ENCODE measurements around the gene RASA3. TPM values are rescaled to one million over a fixed set of nuclear protein-coding genes. Genes with fewer than 3 reads are reported as not detected.
A peak's percentile ranks its signal among the peaks of the same experiment; 100 is the strongest.

The RASA3 gene
- total RNA-seq, 1 experiment from 2014 or later, result 22.3 TPM

DNA sequence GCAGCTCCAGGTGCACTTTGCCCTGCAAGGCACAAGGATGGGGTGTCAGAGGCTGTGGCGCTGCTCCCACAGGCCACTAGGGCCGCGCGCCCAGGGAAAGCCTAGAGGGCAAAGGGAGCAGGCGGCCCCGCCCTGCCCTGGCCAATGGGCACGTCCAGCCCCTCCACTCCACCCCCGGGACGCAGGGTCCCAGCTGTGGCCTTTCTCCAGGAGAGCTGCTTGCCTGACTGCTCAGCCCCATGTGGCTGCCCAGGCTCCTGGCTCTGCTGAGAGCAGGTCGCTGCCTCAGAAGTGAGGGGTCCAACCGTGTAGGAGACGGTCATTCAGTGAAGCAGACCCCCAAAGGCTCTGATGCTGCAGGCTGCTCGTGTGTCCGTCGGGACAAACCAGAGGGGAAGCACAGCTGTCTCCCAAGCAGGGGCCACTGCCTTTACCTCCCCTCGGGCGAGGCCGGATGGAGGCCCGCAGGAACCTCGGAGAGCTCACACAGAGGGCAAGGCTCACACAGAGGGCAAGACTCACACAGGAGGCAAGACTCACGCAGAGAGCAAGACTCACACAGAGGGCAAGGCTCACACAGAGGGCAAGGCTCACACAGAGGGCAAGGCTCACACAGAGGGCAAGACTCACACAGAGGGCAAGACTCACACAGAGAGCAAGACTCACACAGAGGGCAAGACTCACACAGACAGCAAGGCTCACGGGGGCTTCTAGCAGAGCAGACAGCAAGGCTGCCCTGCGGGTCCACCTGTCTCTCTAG is 102.4 kb downstream of the RASA3 start:
- Mint-ChIP-seq H3K4me1 (peaks cover 4% of the 10 kb centered on the region; the same call in 1 of the 2 replicates), H3K9me3 (peaks cover 11% of the 10 kb centered on the region), H3K4me3 (no peak overlapping the region), H3K36me3 (peaks cover 12% of the 10 kb centered on the region), H3K27ac (no peak overlapping the region), H3K27me3 (ENCODE audit: low read depth) (no peaks in the 10 kb centered on the region)
- ChIA-PET POLR2A (no interaction called here), CTCF (interaction anchor here (0.8 kb wide), 1 partner anchor 13 kb away, joined by 4 read pairs; no protein-coding TSS in a partner anchor)
- peak; percentile 62 for ATAC-seq
- DNase-seq (ENCODE audit: low spot score), result no peak
- TF ChIP-seq NR1H2 (CRISPR knock-in tag; IDR thresholded peaks at IDR 0.05) (no peak), ESRRA (CRISPR knock-in tag; IDR thresholded peaks at IDR 0.05; ENCODE audit: borderline replicate concordance) (no peak), ZNF671 (CRISPR knock-in tag; IDR thresholded peaks at IDR 0.05) (no peak), ZBTB21 (CRISPR knock-in tag; IDR thresholded peaks at IDR 0.05; ENCODE audit: borderline replicate concordance) (no peak), MXD4 (CRISPR knock-in tag; IDR thresholded peaks at IDR 0.05; ENCODE audit: borderline replicate concordance) (no peak), SP1 (CRISPR knock-in tag; conservative IDR thresholded peaks at IDR 0.05) (no peak), ZNF138 (CRISPR knock-in tag; conservative IDR thresholded peaks at IDR 0.05) (no peak), ZNF317 (CRISPR knock-in tag; IDR thresholded peaks at IDR 0.05; ENCODE audit: borderline replicate concordance, low read depth) (no peak), ZNF232 (CRISPR knock-in tag; IDR thresholded peaks at IDR 0.05) (no peak)
- TF ChIP-seq, protein P1, sequence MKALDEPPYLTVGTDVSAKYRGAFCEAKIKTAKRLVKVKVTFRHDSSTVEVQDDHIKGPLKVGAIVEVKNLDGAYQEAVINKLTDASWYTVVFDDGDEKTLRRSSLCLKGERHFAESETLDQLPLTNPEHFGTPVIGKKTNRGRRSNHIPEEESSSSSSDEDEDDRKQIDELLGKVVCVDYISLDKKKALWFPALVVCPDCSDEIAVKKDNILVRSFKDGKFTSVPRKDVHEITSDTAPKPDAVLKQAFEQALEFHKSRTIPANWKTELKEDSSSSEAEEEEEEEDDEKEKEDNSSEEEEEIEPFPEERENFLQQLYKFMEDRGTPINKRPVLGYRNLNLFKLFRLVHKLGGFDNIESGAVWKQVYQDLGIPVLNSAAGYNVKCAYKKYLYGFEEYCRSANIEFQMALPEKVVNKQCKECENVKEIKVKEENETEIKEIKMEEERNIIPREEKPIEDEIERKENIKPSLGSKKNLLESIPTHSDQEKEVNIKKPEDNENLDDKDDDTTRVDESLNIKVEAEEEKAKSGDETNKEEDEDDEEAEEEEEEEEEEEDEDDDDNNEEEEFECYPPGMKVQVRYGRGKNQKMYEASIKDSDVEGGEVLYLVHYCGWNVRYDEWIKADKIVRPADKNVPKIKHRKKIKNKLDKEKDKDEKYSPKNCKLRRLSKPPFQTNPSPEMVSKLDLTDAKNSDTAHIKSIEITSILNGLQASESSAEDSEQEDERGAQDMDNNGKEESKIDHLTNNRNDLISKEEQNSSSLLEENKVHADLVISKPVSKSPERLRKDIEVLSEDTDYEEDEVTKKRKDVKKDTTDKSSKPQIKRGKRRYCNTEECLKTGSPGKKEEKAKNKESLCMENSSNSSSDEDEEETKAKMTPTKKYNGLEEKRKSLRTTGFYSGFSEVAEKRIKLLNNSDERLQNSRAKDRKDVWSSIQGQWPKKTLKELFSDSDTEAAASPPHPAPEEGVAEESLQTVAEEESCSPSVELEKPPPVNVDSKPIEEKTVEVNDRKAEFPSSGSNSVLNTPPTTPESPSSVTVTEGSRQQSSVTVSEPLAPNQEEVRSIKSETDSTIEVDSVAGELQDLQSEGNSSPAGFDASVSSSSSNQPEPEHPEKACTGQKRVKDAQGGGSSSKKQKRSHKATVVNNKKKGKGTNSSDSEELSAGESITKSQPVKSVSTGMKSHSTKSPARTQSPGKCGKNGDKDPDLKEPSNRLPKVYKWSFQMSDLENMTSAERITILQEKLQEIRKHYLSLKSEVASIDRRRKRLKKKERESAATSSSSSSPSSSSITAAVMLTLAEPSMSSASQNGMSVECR (CRISPR knock-in tag; IDR thresholded peaks at IDR 0.05; ENCODE audit: borderline replicate concordance), result no peak
- TF ChIP-seq, protein P2, sequence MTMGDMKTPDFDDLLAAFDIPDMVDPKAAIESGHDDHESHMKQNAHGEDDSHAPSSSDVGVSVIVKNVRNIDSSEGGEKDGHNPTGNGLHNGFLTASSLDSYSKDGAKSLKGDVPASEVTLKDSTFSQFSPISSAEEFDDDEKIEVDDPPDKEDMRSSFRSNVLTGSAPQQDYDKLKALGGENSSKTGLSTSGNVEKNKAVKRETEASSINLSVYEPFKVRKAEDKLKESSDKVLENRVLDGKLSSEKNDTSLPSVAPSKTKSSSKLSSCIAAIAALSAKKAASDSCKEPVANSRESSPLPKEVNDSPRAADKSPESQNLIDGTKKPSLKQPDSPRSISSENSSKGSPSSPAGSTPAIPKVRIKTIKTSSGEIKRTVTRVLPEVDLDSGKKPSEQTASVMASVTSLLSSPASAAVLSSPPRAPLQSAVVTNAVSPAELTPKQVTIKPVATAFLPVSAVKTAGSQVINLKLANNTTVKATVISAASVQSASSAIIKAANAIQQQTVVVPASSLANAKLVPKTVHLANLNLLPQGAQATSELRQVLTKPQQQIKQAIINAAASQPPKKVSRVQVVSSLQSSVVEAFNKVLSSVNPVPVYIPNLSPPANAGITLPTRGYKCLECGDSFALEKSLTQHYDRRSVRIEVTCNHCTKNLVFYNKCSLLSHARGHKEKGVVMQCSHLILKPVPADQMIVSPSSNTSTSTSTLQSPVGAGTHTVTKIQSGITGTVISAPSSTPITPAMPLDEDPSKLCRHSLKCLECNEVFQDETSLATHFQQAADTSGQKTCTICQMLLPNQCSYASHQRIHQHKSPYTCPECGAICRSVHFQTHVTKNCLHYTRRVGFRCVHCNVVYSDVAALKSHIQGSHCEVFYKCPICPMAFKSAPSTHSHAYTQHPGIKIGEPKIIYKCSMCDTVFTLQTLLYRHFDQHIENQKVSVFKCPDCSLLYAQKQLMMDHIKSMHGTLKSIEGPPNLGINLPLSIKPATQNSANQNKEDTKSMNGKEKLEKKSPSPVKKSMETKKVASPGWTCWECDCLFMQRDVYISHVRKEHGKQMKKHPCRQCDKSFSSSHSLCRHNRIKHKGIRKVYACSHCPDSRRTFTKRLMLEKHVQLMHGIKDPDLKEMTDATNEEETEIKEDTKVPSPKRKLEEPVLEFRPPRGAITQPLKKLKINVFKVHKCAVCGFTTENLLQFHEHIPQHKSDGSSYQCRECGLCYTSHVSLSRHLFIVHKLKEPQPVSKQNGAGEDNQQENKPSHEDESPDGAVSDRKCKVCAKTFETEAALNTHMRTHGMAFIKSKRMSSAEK (CRISPR knock-in tag; IDR thresholded peaks at IDR 0.05; ENCODE audit: borderline replicate concordance), result no peak
- TF ChIP-seq, protein P3, sequence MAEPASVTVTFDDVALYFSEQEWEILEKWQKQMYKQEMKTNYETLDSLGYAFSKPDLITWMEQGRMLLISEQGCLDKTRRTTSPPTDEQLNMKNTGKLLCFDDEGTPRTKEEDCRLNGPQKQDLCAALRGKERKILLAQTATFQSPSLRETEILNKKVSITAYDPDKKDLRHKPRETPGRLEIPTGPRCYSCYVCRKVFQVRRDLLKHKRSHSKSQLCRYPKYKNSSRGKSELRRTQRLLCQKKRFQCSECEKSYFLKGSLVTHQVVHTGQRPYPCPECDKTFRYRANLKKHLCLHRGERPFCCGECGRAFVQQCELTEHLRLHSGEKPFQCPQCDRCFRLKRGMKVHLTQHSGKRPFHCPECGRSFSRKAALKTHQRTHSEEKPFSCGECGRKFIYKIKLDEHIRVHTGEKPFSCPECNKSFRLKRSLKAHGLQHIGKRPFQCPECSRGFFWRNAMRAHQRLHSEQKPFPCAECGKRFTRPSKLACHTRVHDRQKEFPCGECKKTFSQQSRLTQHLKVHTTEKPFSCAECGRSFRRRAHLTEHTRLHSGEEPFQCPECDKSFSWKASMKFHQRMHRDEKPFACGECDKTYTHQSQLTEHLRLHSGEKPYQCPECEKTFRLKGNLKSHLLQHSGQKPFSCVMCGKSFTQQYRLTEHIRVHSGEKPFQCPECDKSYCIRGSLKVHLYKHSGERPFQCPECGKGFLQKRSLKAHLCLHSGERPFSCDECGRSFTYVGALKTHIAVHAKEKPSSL (CRISPR knock-in tag; conservative IDR thresholded peaks at IDR 0.05), result no peak
- TF ChIP-seq, protein P4, sequence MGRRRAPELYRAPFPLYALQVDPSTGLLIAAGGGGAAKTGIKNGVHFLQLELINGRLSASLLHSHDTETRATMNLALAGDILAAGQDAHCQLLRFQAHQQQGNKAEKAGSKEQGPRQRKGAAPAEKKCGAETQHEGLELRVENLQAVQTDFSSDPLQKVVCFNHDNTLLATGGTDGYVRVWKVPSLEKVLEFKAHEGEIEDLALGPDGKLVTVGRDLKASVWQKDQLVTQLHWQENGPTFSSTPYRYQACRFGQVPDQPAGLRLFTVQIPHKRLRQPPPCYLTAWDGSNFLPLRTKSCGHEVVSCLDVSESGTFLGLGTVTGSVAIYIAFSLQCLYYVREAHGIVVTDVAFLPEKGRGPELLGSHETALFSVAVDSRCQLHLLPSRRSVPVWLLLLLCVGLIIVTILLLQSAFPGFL (CRISPR knock-in tag; IDR thresholded peaks at IDR 0.05; ENCODE audit: borderline replicate concordance), result no peak
- TF ChIP-seq, protein P5, sequence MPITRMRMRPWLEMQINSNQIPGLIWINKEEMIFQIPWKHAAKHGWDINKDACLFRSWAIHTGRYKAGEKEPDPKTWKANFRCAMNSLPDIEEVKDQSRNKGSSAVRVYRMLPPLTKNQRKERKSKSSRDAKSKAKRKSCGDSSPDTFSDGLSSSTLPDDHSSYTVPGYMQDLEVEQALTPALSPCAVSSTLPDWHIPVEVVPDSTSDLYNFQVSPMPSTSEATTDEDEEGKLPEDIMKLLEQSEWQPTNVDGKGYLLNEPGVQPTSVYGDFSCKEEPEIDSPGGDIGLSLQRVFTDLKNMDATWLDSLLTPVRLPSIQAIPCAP (CRISPR knock-in tag; IDR thresholded peaks at IDR 0.05), result no peak
- TF ChIP-seq, protein P6, sequence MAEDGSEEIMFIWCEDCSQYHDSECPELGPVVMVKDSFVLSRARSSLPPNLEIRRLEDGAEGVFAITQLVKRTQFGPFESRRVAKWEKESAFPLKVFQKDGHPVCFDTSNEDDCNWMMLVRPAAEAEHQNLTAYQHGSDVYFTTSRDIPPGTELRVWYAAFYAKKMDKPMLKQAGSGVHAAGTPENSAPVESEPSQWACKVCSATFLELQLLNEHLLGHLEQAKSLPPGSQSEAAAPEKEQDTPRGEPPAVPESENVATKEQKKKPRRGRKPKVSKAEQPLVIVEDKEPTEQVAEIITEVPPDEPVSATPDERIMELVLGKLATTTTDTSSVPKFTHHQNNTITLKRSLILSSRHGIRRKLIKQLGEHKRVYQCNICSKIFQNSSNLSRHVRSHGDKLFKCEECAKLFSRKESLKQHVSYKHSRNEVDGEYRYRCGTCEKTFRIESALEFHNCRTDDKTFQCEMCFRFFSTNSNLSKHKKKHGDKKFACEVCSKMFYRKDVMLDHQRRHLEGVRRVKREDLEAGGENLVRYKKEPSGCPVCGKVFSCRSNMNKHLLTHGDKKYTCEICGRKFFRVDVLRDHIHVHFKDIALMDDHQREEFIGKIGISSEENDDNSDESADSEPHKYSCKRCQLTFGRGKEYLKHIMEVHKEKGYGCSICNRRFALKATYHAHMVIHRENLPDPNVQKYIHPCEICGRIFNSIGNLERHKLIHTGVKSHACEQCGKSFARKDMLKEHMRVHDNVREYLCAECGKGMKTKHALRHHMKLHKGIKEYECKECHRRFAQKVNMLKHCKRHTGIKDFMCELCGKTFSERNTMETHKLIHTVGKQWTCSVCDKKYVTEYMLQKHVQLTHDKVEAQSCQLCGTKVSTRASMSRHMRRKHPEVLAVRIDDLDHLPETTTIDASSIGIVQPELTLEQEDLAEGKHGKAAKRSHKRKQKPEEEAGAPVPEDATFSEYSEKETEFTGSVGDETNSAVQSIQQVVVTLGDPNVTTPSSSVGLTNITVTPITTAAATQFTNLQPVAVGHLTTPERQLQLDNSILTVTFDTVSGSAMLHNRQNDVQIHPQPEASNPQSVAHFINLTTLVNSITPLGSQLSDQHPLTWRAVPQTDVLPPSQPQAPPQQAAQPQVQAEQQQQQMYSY (CRISPR knock-in tag; IDR thresholded peaks at IDR 0.05), result no peak
